B cell (primary cell): Measurements from ENCODE around the gene SMU1.

Source experiments
- CTCF ChIP-seq: fragments of 200-600 bp; IDR thresholded peaks from one replicate; pipeline ENCODE4 v1.8.0; 2022; ENCODE audit warnings: antibody characterized with exemption, mild to moderate bottlenecking
- EZH2 ChIP-seq: IDR thresholded peaks from 2 replicates; pipeline ENCODE4 v1.6.1; 2012; ENCODE audit warnings: borderline replicate concordance, low read depth, mild to moderate bottlenecking, moderate library complexity, low read length; ENCODE audit not compliant: insufficient read depth, poor library complexity, severe bottlenecking

GRCh38 chr9:33012328-33013069, 64.0 kb downstream of the SMU1 start:
- no peak for TF ChIP-seq CTCF
- TF ChIP-seq EZH2, result no peak
